Measurements from ENCODE around the gene ETFA. TPM values are rescaled to one million over a fixed set of nuclear protein-coding genes. Genes with fewer than 3 reads are reported as not detected.
"Not testable (repeated sequence)": the region's sequence is repeated elsewhere in the genome, so short reads cannot be mapped to it uniquely, and the experiment has no call there.

Gene ETFA
- total RNA-seq, 1 experiment from 2014 or later: 84.4 TPM

DNA sequence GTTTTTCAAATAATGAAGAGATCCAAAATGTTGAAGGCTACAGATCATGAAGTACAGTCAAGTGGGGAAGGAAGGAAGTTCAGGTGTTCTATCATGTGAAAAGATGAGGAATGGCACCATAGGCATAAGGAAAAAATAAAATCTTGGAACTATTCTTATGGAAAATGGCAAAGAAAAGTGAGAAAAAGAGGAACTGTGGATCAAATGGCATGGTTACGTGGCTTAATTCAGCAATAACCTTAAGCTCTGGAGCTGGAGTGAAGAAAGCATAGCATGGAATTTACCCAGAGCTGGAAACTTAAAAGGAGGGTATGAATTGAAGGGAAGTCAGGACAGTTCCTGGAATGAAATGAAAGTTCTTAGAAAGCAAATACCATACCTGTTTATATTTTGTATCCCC, 14.4 kb downstream of the ETFA start:
- DNase-seq (ENCODE audit: low spot score) (no peak), ATAC-seq (no peak)
- CTCF ChIA-PET: interaction anchor here (2.4 kb wide), 1 partner anchor 33 kb away, joined by 6 read pairs; no protein-coding TSS in a partner anchor
- no peaks in the 10 kb centered on the region for H3K27me3 Mint-ChIP-seq (ENCODE audit: low read depth)
- peaks cover under 1% of the 10 kb centered on the region; the same call in 1 of the 2 replicates for H3K36me3 Mint-ChIP-seq
- TF ChIP-seq, protein P1, sequence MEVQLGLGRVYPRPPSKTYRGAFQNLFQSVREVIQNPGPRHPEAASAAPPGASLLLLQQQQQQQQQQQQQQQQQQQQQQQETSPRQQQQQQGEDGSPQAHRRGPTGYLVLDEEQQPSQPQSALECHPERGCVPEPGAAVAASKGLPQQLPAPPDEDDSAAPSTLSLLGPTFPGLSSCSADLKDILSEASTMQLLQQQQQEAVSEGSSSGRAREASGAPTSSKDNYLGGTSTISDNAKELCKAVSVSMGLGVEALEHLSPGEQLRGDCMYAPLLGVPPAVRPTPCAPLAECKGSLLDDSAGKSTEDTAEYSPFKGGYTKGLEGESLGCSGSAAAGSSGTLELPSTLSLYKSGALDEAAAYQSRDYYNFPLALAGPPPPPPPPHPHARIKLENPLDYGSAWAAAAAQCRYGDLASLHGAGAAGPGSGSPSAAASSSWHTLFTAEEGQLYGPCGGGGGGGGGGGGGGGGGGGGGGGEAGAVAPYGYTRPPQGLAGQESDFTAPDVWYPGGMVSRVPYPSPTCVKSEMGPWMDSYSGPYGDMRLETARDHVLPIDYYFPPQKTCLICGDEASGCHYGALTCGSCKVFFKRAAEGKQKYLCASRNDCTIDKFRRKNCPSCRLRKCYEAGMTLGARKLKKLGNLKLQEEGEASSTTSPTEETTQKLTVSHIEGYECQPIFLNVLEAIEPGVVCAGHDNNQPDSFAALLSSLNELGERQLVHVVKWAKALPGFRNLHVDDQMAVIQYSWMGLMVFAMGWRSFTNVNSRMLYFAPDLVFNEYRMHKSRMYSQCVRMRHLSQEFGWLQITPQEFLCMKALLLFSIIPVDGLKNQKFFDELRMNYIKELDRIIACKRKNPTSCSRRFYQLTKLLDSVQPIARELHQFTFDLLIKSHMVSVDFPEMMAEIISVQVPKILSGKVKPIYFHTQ (CRISPR knock-in tag; IDR thresholded peaks at IDR 0.05): no peak
- TF ChIP-seq CBFB (CRISPR knock-in tag; IDR thresholded peaks at IDR 0.05; ENCODE audit: low read depth) (no peak), SMAD4 (CRISPR knock-in tag; IDR thresholded peaks at IDR 0.05) (no peak), OVOL2 (CRISPR knock-in tag; IDR thresholded peaks at IDR 0.05; ENCODE audit: borderline replicate concordance) (no peak), NR3C1 (CRISPR knock-in tag; conservative IDR thresholded peaks at IDR 0.05; ENCODE audit: low read depth) (no peak), ELF4 (CRISPR knock-in tag; IDR thresholded peaks at IDR 0.05; ENCODE audit: low read depth) (no peak)
- H3K27ac Mint-ChIP-seq: no peak overlapping the region
- H3K9me3 Mint-ChIP-seq: 0 out of 2 replicates have a peak, but pooled peaks cover 7% of the 10 kb centered on the region
- 0 out of 2 replicates have a peak, but pooled peaks cover 3% of the 10 kb centered on the region for H3K4me1 Mint-ChIP-seq
- POLR2A ChIA-PET: no interaction called here
- no peak overlapping the region for H3K4me3 Mint-ChIP-seq

GRCh38 chr15:76294463-76294862, 16.8 kb downstream of the ETFA start:
- DNase-seq (ENCODE audit: low spot score); POLR2A ChIA-PET; H3K27ac Mint-ChIP-seq; H3K27me3 Mint-ChIP-seq (ENCODE audit: low read depth); H3K36me3 Mint-ChIP-seq; H3K4me1 Mint-ChIP-seq; H3K4me3 Mint-ChIP-seq; H3K9me3 Mint-ChIP-seq; ATAC-seq: not testable (repeated sequence)
- CTCF ChIA-PET: interaction anchor here (0.6 kb wide), 1 partner anchor 11 kb away, joined by 7 read pairs; no protein-coding TSS in a partner anchor

GRCh38 chr15:76293361-76293760, 17.9 kb downstream of the ETFA start:
- DNase-seq (ENCODE audit: low spot score) (no peak), ATAC-seq (no peak)
- no peaks in the 10 kb centered on the region for H3K4me1 Mint-ChIP-seq
- H3K27ac Mint-ChIP-seq: no peak overlapping the region
- no peak overlapping the region for H3K4me3 Mint-ChIP-seq
- TF ChIP-seq ZSCAN18 (CRISPR knock-in tag; IDR thresholded peaks at IDR 0.05) (no peak), ZNF232 (CRISPR knock-in tag; IDR thresholded peaks at IDR 0.05) (no peak), ATF3 (CRISPR knock-in tag; conservative IDR thresholded peaks at IDR 0.05) (no peak), HMGA2 (CRISPR knock-in tag; IDR thresholded peaks at IDR 0.05) (no peak)
- TF ChIP-seq, protein P2, sequence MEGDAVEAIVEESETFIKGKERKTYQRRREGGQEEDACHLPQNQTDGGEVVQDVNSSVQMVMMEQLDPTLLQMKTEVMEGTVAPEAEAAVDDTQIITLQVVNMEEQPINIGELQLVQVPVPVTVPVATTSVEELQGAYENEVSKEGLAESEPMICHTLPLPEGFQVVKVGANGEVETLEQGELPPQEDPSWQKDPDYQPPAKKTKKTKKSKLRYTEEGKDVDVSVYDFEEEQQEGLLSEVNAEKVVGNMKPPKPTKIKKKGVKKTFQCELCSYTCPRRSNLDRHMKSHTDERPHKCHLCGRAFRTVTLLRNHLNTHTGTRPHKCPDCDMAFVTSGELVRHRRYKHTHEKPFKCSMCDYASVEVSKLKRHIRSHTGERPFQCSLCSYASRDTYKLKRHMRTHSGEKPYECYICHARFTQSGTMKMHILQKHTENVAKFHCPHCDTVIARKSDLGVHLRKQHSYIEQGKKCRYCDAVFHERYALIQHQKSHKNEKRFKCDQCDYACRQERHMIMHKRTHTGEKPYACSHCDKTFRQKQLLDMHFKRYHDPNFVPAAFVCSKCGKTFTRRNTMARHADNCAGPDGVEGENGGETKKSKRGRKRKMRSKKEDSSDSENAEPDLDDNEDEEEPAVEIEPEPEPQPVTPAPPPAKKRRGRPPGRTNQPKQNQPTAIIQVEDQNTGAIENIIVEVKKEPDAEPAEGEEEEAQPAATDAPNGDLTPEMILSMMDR (IDR thresholded peaks at IDR 0.05): no peak
- H3K9me3 Mint-ChIP-seq: 0 out of 2 replicates have a peak, but pooled peaks cover 7% of the 10 kb centered on the region
- peaks cover 6% of the 10 kb centered on the region; the same call in 1 of the 2 replicates for H3K36me3 Mint-ChIP-seq
- H3K27me3 Mint-ChIP-seq (ENCODE audit: low read depth): no peaks in the 10 kb centered on the region
- POLR2A ChIA-PET: no interaction called here
- CTCF ChIA-PET: no interaction called here

GRCh38 chr15:76289582-76289981, 21.7 kb downstream of the ETFA start:
- H3K4me3 Mint-ChIP-seq: no peak overlapping the region
- 0 out of 2 replicates have a peak, but pooled peaks cover 7% of the 10 kb centered on the region for H3K9me3 Mint-ChIP-seq
- no peak for TF ChIP-seq ZNF425 (CRISPR knock-in tag; conservative IDR thresholded peaks at IDR 0.05)
- TF ChIP-seq, protein P3, sequence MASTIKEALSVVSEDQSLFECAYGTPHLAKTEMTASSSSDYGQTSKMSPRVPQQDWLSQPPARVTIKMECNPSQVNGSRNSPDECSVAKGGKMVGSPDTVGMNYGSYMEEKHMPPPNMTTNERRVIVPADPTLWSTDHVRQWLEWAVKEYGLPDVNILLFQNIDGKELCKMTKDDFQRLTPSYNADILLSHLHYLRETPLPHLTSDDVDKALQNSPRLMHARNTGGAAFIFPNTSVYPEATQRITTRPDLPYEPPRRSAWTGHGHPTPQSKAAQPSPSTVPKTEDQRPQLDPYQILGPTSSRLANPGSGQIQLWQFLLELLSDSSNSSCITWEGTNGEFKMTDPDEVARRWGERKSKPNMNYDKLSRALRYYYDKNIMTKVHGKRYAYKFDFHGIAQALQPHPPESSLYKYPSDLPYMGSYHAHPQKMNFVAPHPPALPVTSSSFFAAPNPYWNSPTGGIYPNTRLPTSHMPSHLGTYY (CRISPR knock-in tag; IDR thresholded peaks at IDR 0.05): no peak
- no peak for DNase-seq (ENCODE audit: low spot score)
- H3K4me1 Mint-ChIP-seq: no peaks in the 10 kb centered on the region
- POLR2A ChIA-PET: no interaction called here
- CTCF ChIA-PET: interaction anchor here (1.3 kb wide), 2 partner anchors 10 to 98 kb away, joined by 3 read pairs; no protein-coding TSS in a partner anchor
- no peaks in the 10 kb centered on the region for H3K27me3 Mint-ChIP-seq (ENCODE audit: low read depth)
- peaks cover 9% of the 10 kb centered on the region for H3K36me3 Mint-ChIP-seq
- H3K27ac Mint-ChIP-seq: no peak overlapping the region; the same call in 1 of the 2 replicates
- no peak for ATAC-seq
